Measurements from ENCODE around the gene TTC22.

The TTC22 gene

DNA sequence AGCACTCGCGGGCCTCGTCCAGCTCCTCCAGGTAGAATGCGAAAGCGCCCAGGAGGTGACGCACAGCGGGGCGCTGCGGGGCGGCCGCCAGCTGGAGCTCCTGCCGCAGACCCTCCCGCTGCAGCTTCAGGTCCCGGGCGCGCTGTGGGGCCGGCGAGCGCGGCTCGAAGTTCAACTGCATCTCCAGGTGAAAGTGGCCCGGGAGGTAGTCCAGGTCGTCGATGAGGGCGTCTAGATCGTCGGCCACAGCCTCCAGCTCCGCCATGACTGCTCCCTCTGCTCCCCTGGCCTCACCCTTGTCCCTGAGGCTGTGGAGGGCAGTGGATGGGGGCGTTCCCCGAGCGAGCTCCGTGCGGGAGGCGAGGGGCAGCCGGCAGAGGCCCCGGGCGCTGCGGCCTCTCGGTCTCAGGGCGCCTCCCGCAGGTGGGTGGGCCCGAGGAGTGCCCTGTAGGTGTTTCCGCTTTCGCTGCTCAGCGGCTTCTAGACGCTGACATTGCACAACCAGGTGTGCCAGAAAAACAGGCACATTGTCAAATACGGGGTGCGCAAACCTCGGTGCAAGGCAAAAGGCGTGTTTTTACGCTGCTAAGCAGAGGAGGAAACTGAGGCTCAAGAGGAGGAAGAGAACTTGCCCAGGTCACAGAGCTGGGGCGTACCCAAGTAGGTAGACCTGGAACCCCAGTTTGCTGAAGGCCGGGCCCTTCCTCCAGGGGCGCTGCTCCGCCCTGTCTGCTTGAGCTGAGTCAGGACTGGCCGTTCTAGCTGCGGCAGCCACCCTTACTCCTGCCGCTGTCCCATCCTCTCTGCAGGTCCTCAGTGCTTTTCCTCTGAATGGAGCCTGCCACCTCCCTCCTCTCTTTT lies at the start of gene TTC22:
TTC22 (minus strand) TSS at position 425 of the 861 bp plus-strand sequence; CDS start at position 265, 160 bp downstream.
- Histone ChIP-seq H3K9me3 (no peaks in the 10 kb centered on the region), H3K27me3 (ENCODE audit: low read depth) (peaks cover 7% of the 10 kb centered on the region; the same call in 1 of the 2 replicates), H3K36me3 (replicated peaks) (no peaks in the 10 kb centered on the region), H3K4me1 (no peaks in the 10 kb centered on the region), H3K4me3 (no peak within 1 kb of the TSS)
- in situ Hi-C loops (cut with MboI; ENCODE audit: low sequenced_read_pairs), result loop anchor here (25.0 kb wide), 1 partner anchor 939 kb away; no protein-coding TSS in a partner anchor
- peak; percentile 6 to 52 for DNase-seq (ENCODE audit: low spot score in 2 of 2)

- DNase-seq (ENCODE audit: low spot score in 2 of 2), result no peak
- in situ Hi-C loops (cut with MboI; ENCODE audit: low sequenced_read_pairs), result no loop called here
Observed at GRCh38 chr1:54850737-54851136, 49.6 kb upstream of the TTC22 start.

GRCh38 chr1:54850069-54850730 lies 49.1 kb upstream of the TTC22 start:
- Histone ChIP-seq H3K4me3 (no peak overlapping the region), H3K36me3 (replicated peaks) (peaks cover 63% of the 10 kb centered on the region), H3K27me3 (ENCODE audit: low read depth) (no peaks in the 10 kb centered on the region), H3K4me1 (no peaks in the 10 kb centered on the region), H3K9me3 (no peaks in the 10 kb centered on the region)
- DNase-seq (ENCODE audit: low spot score in 2 of 2), result no peak
- in situ Hi-C loops (cut with MboI; ENCODE audit: low sequenced_read_pairs), result no loop called here

More at GRCh38 chr1:54850737-54851136, 49.6 kb upstream of the TTC22 start:
- H3K4me3 ChIP-seq, result no peak overlapping the region
- peaks cover 68% of the 10 kb centered on the region for H3K36me3 ChIP-seq (replicated peaks)
- no peaks in the 10 kb centered on the region for H3K27me3 ChIP-seq (ENCODE audit: low read depth)
- no peaks in the 10 kb centered on the region for H3K4me1 ChIP-seq
- no peaks in the 10 kb centered on the region for H3K9me3 ChIP-seq

DNA sequence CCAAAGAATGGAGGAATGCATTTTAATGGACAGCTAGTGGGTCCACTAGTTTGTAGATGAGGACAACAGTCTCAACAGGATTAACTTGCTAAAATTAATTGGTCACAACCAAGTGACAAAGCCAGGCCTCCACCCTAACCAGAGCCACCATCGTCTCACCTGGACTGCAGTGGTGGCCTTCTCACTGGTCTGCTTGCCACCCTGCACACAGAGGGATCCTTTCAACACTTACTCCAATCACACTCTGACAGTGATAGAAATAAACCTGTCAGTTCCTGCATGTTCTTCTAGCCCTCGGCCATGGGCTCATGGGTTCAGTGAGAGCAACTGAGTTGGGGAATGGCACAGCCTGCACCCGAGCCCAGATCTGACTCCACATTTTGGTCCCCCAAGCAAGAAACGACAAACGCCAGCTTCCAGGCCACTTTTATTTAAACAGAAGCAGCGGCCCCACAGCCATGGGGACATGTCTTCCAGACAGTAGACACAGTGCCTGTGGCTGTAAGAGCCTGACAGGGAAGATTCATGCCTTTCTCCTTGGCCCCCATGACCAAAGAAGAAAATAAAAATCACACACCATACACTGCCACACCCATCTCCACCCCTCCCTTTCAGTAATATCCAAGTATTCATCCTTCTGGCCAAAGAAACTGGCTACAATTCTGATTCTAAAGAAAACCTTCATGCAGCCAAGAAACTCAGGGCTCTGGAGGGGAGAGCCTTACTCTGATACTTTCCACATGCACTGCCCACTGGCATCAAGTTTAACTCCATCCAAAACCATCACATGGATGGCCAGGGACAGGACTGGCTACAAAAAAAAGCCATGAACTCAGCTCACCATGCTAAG lies 48.3 kb upstream of the TTC22 start:
- no peaks in the 10 kb centered on the region for H3K27me3 ChIP-seq (ENCODE audit: low read depth)
- in situ Hi-C loops (cut with MboI; ENCODE audit: low sequenced_read_pairs), result no loop called here
- DNase-seq (ENCODE audit: low spot score in 2 of 2), result no peak
- no peaks in the 10 kb centered on the region for H3K4me1 ChIP-seq
- peaks cover 58% of the 10 kb centered on the region for H3K36me3 ChIP-seq (replicated peaks)
- no peak overlapping the region for H3K4me3 ChIP-seq
- H3K9me3 ChIP-seq, result no peaks in the 10 kb centered on the region

GRCh38 chr1:54848134-54848948 lies 47.2 kb upstream of the TTC22 start:
- H3K4me3 ChIP-seq, result no peak overlapping the region
- H3K36me3 ChIP-seq (replicated peaks), result peaks cover 47% of the 10 kb centered on the region
- no peaks in the 10 kb centered on the region for H3K4me1 ChIP-seq
- no peak for DNase-seq (ENCODE audit: low spot score in 2 of 2)
- H3K27me3 ChIP-seq (ENCODE audit: low read depth), result no peaks in the 10 kb centered on the region
- in situ Hi-C loops (cut with MboI; ENCODE audit: low sequenced_read_pairs), result no loop called here
- H3K9me3 ChIP-seq, result no peaks in the 10 kb centered on the region

- Histone ChIP-seq H3K4me1 (no peaks in the 10 kb centered on the region), H3K27me3 (ENCODE audit: low read depth) (no peaks in the 10 kb centered on the region), H3K9me3 (no peaks in the 10 kb centered on the region), H3K36me3 (replicated peaks) (peaks cover 33% of the 10 kb centered on the region), H3K4me3 (no peak overlapping the region)
- DNase-seq (ENCODE audit: low spot score in 2 of 2), result no peak
- in situ Hi-C loops (cut with MboI; ENCODE audit: low sequenced_read_pairs), result no loop called here
Observed at GRCh38 chr1:54846716-54847284, 45.7 kb upstream of the TTC22 start.

- H3K4me3 ChIP-seq, result no peak overlapping the region
- peaks cover 28% of the 10 kb centered on the region for H3K36me3 ChIP-seq (replicated peaks)
- no peaks in the 10 kb centered on the region for H3K4me1 ChIP-seq
- in situ Hi-C loops (cut with MboI; ENCODE audit: low sequenced_read_pairs), result no loop called here
- no peaks in the 10 kb centered on the region for H3K9me3 ChIP-seq
- H3K27me3 ChIP-seq (ENCODE audit: low read depth), result no peaks in the 10 kb centered on the region
- DNase-seq (ENCODE audit: low spot score in 2 of 2), result no peak
Observed at GRCh38 chr1:54846301-54846700, 45.2 kb upstream of the TTC22 start.

DNA sequence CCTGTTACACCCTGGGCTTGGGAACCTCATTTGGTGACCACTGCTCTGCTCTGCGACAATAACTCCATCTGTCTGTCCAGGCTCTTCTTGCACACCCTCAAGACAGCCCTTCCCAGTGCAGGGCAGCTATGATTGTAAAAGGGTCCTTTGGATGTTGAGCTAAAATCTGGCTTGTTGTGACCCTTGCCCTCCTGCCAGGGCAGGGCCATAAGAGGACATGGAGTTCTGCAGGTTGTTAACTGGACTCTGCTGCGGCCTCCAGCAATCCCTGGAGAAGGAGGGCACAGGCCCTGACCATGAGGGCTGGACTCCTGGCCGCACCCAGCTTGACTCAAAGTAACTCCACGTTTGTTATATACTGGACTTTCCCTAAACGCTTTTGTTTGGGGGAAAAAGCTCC lies 44.6 kb upstream of the TTC22 start:
- no peak for DNase-seq (ENCODE audit: low spot score in 2 of 2)
- in situ Hi-C loops (cut with MboI; ENCODE audit: low sequenced_read_pairs), result no loop called here
- no peaks in the 10 kb centered on the region for H3K4me1 ChIP-seq
- H3K36me3 ChIP-seq (replicated peaks), result peaks cover 23% of the 10 kb centered on the region
- no peaks in the 10 kb centered on the region for H3K9me3 ChIP-seq
- H3K4me3 ChIP-seq, result no peak overlapping the region
- no peaks in the 10 kb centered on the region for H3K27me3 ChIP-seq (ENCODE audit: low read depth)

GRCh38 chr1:54844564-54844963 lies 43.4 kb upstream of the TTC22 start:
- Histone ChIP-seq H3K36me3 (replicated peaks) (peaks cover 11% of the 10 kb centered on the region), H3K27me3 (ENCODE audit: low read depth) (no peaks in the 10 kb centered on the region), H3K9me3 (no peaks in the 10 kb centered on the region), H3K4me1 (no peaks in the 10 kb centered on the region), H3K4me3 (no peak overlapping the region)
- in situ Hi-C loops (cut with MboI; ENCODE audit: low sequenced_read_pairs), result no loop called here
- DNase-seq (ENCODE audit: low spot score in 2 of 2), result no peak

GRCh38 chr1:54843449-54843848 lies 42.3 kb upstream of the TTC22 start:
- Histone ChIP-seq H3K36me3 (replicated peaks) (peaks cover 1% of the 10 kb centered on the region), H3K4me1 (no peaks in the 10 kb centered on the region), H3K27me3 (ENCODE audit: low read depth) (no peaks in the 10 kb centered on the region), H3K4me3 (no peak overlapping the region), H3K9me3 (no peaks in the 10 kb centered on the region)
- no peak for DNase-seq (ENCODE audit: low spot score in 2 of 2)
- in situ Hi-C loops (cut with MboI; ENCODE audit: low sequenced_read_pairs), result no loop called here

DNA sequence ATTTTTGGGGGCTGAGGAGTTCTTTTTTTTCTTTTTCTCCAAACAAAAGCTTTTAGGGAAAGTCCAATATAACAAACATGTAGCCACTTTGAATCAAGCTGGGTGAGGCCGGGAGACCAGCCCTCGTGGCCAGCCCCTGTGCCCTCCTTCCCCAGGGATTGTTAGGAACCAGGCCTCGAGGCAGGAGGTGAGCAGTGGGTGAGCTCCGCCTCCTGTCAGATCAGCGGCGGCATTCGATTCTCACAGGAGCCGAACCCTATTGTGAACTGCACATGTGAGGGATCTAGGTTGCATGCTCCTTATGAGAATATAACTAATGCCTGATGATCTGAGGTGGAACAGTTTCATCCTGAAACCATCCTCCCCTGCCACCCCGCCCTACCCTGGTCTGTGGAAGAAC lies 41.8 kb upstream of the TTC22 start:
- Histone ChIP-seq H3K36me3 (replicated peaks) (no peaks in the 10 kb centered on the region; the same call in 1 of the 2 replicates), H3K9me3 (no peaks in the 10 kb centered on the region), H3K4me1 (no peaks in the 10 kb centered on the region), H3K4me3 (no peak overlapping the region), H3K27me3 (ENCODE audit: low read depth) (no peaks in the 10 kb centered on the region)
- no peak for DNase-seq (ENCODE audit: low spot score in 2 of 2)
- in situ Hi-C loops (cut with MboI; ENCODE audit: low sequenced_read_pairs), result no loop called here

- Histone ChIP-seq H3K27me3 (ENCODE audit: low read depth) (no peaks in the 10 kb centered on the region), H3K4me3 (no peak overlapping the region), H3K4me1 (no peaks in the 10 kb centered on the region), H3K36me3 (replicated peaks) (no peaks in the 10 kb centered on the region; the same call in 1 of the 2 replicates), H3K9me3 (no peaks in the 10 kb centered on the region)
- no peak for DNase-seq (ENCODE audit: low spot score in 2 of 2)
- in situ Hi-C loops (cut with MboI; ENCODE audit: low sequenced_read_pairs), result no loop called here
Observed at GRCh38 chr1:54842206-54842915, 41.2 kb upstream of the TTC22 start.
